SU-DHL-6 (cell line): ENCODE measurements around the gene KLHDC8A.

Experiments used
- EZH2phosphoT487 ChIP-seq: fragments of 200-600 bp; sonication (generic), shearing (Covaris generic); conservative IDR thresholded peaks from 2 replicates; pipeline ENCODE4 v1.6.1; 2018; ENCODE audit warnings: mild to moderate bottlenecking, antibody characterized with exemption, low read length, moderate library complexity, mixed read lengths
- TF ChIP-seq, protein P1 (sequence below): fragments of 200-600 bp; sonication (generic); IDR thresholded peaks from one replicate; pipeline ENCODE4 v1.5.1; 2017; ENCODE audit warnings: antibody characterized with exemption, mild to moderate bottlenecking, low read length, moderate library complexity; ENCODE audit not compliant: insufficient read depth, poor library complexity, severe bottlenecking

GRCh38 chr1:205380882-205381281, 24.2 kb upstream of the KLHDC8A start:
- TF ChIP-seq, protein P1, sequence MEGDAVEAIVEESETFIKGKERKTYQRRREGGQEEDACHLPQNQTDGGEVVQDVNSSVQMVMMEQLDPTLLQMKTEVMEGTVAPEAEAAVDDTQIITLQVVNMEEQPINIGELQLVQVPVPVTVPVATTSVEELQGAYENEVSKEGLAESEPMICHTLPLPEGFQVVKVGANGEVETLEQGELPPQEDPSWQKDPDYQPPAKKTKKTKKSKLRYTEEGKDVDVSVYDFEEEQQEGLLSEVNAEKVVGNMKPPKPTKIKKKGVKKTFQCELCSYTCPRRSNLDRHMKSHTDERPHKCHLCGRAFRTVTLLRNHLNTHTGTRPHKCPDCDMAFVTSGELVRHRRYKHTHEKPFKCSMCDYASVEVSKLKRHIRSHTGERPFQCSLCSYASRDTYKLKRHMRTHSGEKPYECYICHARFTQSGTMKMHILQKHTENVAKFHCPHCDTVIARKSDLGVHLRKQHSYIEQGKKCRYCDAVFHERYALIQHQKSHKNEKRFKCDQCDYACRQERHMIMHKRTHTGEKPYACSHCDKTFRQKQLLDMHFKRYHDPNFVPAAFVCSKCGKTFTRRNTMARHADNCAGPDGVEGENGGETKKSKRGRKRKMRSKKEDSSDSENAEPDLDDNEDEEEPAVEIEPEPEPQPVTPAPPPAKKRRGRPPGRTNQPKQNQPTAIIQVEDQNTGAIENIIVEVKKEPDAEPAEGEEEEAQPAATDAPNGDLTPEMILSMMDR, result no peak
- no peak for TF ChIP-seq EZH2phosphoT487
